Thyroid gland (tissue), 4 donors: ENCODE results near the gene CLEC3B. TPM values are rescaled to one million over a fixed set of nuclear protein-coding genes. Genes with fewer than 3 reads are reported as not detected.

Source experiments
- DNase-seq, 2 donors: peaks; one replicate each; pipeline ENCODE4 v3.0.0-alpha.2; 2019
- H3K27ac ChIP-seq, 3 donors: fragments of 200-600 bp; sonication (generic); 1 replicate in 2 of 3; 2 replicates in 1 of 3; pipeline ENCODE4 v1.5.1; 2016 to 2019; ENCODE audit warnings: mild to moderate bottlenecking in 1 of 3, moderate library complexity in 1 of 3
- H3K27me3 ChIP-seq: fragments of 200-600 bp; sonication (generic); one replicate; pipeline ENCODE4 v1.5.1; 2019
- H3K36me3 ChIP-seq, 2 donors: fragments of 200-600 bp; sonication (generic); one replicate each; pipeline ENCODE4 v1.5.1; 2016 to 2019
- H3K4me1 ChIP-seq, 2 donors: fragments of 200-600 bp; sonication (generic); one replicate each; pipeline ENCODE4 v1.5.1; 2017 to 2019
- H3K4me3 ChIP-seq, 3 donors: fragments of 200-600 bp; sonication (generic); replicated peaks in 1 of 3; 1 replicate in 2 of 3; 2 replicates in 1 of 3; pipeline ENCODE4 v1.5.1; 2016; ENCODE audit warnings: mild to moderate bottlenecking in 1 of 3
- H3K9me3 ChIP-seq: fragments of 200-600 bp; sonication (generic); one replicate; pipeline ENCODE4 v1.5.1; 2017
- POLR2A ChIP-seq, 2 donors: fragments of 450-650 bp; IDR thresholded peaks; one replicate each; pipeline ENCODE4 v1.6.1; 2017; ENCODE audit warnings: antibody characterized with exemption in 2 of 2, mild to moderate bottlenecking in 2 of 2, moderate library complexity in 1 of 2
- WGBS, 2 donors: methylation state at CpG; one replicate each; pipeline ENCODE4 v1.1.5; 2017; 5-methylcytosine and 5-hydroxymethylcytosine counted together
- intact Hi-C: fragments of 100-400 bp; cut with DNase I; formaldehyde crosslinking; loops from one replicate; pipeline ENCODE4 v1.15.1; 2023
- total RNA-seq, 4 donors: library from RNA; depleted of rRNA; stranded (reverse); fragments of >200 nt; gene quantifications; one replicate each; pipeline ENCODE4 v1.2.3, GENCODE V29; 2016
- TF ChIP-seq, protein P1 (sequence below), 6 experiments: fragments of 200-600 bp in 3 of 6; fragments of 450-650 bp in 3 of 6; sonication (generic) in 3 of 6; IDR thresholded peaks; one replicate each; pipeline ENCODE4 v1.5.1; 2016 to 2019; ENCODE audit warnings: antibody characterized with exemption in 6 of 6, mild to moderate bottlenecking in 2 of 6, inconsistent platforms in 1 of 6, moderate library complexity in 1 of 6

CLEC3B gene
- total RNA-seq, 4 donors from 2014 or later, result 28.2 to 78.4 (median 32.5) TPM

GRCh38 chr3:45035441-45036301, 9.6 kb downstream of the CLEC3B start:
- H3K27me3 ChIP-seq, result no peaks in the 10 kb centered on the region
- no peak overlapping the region for H3K4me3 ChIP-seq
- H3K27ac ChIP-seq, result peak overlapping the region in 1 of 3 donors; percentile 6
- no peaks in the 10 kb centered on the region for H3K9me3 ChIP-seq
- WGBS, 2 donors, result 20 to 37% methylated on average over 23 to 35 of the region's 64 CpGs
- DNase-seq, result peak; percentile 19 to 25
- intact Hi-C loops, result loop anchor here (5.0 to 10.0 kb wide), 3 partner anchors 177 to 622 kb away; no protein-coding TSS in a partner anchor
- H3K4me1 ChIP-seq, result peaks cover 8 to 34% of the 10 kb centered on the region in 2 donors
- TF ChIP-seq, protein P1, sequence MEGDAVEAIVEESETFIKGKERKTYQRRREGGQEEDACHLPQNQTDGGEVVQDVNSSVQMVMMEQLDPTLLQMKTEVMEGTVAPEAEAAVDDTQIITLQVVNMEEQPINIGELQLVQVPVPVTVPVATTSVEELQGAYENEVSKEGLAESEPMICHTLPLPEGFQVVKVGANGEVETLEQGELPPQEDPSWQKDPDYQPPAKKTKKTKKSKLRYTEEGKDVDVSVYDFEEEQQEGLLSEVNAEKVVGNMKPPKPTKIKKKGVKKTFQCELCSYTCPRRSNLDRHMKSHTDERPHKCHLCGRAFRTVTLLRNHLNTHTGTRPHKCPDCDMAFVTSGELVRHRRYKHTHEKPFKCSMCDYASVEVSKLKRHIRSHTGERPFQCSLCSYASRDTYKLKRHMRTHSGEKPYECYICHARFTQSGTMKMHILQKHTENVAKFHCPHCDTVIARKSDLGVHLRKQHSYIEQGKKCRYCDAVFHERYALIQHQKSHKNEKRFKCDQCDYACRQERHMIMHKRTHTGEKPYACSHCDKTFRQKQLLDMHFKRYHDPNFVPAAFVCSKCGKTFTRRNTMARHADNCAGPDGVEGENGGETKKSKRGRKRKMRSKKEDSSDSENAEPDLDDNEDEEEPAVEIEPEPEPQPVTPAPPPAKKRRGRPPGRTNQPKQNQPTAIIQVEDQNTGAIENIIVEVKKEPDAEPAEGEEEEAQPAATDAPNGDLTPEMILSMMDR (IDR thresholded peaks at IDR 0.05), result no peak
- TF ChIP-seq POLR2A (IDR thresholded peaks at IDR 0.05), result no peak
- no peaks in the 10 kb centered on the region for H3K36me3 ChIP-seq

DNA sequence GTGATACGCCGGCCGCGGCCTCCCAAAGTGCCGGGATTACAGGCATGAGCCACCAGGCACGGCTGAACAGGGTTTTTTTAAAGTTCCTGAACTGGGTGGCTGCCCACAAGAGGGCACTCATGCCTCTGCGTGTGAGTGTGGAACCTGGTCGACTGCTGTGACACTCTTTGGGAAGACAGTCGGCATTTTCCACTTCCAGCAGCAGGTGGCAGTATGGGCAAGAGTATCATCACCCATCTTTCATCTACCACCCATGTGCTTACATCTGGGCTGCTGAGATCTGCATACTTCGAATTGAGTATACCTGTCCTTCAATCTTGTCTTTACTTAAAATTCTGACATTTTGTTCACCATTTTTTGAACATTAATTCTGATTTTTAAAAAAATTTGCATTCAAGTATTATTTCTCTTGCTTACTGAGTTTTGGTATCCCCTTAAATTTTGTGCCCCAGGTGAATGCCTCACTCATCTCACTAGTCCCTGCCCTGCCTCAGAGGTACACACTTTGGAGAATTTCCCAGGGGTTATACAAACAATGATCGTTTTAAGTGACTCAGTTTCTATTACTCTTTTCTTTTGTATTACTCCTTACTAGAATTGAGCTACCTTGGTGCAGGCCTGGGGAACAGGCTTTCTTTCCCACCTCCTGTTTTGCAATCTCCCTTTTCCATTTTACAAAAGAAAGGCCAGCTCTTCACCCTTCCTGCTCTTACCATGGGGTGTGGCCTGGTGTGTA, 11.8 kb downstream of the CLEC3B start:
- Histone ChIP-seq H3K27ac (no peak overlapping the region), H3K27me3 (no peaks in the 10 kb centered on the region), H3K4me1 (peaks cover 8 to 38% of the 10 kb centered on the region in 2 donors), H3K36me3 (no peaks in the 10 kb centered on the region), H3K9me3 (no peaks in the 10 kb centered on the region), H3K4me3 (no peak overlapping the region)
- no peak for TF ChIP-seq POLR2A (IDR thresholded peaks at IDR 0.05)
- TF ChIP-seq, protein P1 (IDR thresholded peaks at IDR 0.05), result peak; percentile 79 to 99 (median 90)
- peak; percentile 96 for DNase-seq
- WGBS, 2 donors, result 4 to 5% methylated on average over 11 of the region's 11 CpGs
- intact Hi-C loops, result loop anchor here (5.0 to 10.0 kb wide), 3 partner anchors 174 to 619 kb away; no protein-coding TSS in a partner anchor

DNA sequence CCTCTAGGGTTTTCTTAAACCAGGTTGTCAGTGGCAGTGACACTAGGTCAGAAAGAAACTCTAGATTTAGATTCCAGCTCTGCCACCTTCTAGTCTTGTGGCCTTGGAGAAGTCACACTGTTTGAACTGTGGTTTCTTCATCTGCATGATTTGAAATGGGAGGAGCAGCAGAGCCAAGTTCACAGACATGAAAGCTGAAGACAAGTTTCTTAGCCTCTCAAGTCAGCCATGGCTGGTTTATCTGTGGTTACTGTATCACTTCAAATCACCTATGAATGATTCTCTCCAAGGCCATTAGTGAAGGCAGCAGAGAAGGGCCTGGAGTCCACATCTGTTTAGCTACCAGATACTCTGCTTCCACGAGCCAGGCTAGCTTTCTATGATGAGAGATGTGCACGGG, 15.6 kb downstream of the CLEC3B start:
- 82 to 93% methylated on average over 2 of the region's 2 CpGs for WGBS, 2 donors
- no peak overlapping the region for H3K27ac ChIP-seq
- no peak overlapping the region for H3K4me3 ChIP-seq
- no peak for TF ChIP-seq POLR2A (IDR thresholded peaks at IDR 0.05)
- TF ChIP-seq, protein P1 (IDR thresholded peaks at IDR 0.05), result no peak
- H3K4me1 ChIP-seq, result peaks cover under 1 to 12% of the 10 kb centered on the region in 2 donors
- no peak for DNase-seq
- no peaks in the 10 kb centered on the region for H3K27me3 ChIP-seq
- intact Hi-C loops, result no loop called here
- H3K9me3 ChIP-seq, result no peaks in the 10 kb centered on the region
- H3K36me3 ChIP-seq, result no peaks in the 10 kb centered on the region

GRCh38 chr3:45042162-45042561, 16.1 kb downstream of the CLEC3B start:
- intact Hi-C loops, result no loop called here
- H3K4me1 ChIP-seq, result peaks cover 0 to 7% of the 10 kb centered on the region in 2 donors
- H3K4me3 ChIP-seq, result no peak overlapping the region
- TF ChIP-seq, protein P1 (IDR thresholded peaks at IDR 0.05), result no peak
- TF ChIP-seq POLR2A (IDR thresholded peaks at IDR 0.05), result no peak
- WGBS, 2 donors, result 82 to 90% methylated on average over 3 of the region's 3 CpGs
- no peaks in the 10 kb centered on the region for H3K36me3 ChIP-seq
- H3K9me3 ChIP-seq, result no peaks in the 10 kb centered on the region
- H3K27me3 ChIP-seq, result no peaks in the 10 kb centered on the region
- H3K27ac ChIP-seq, result no peak overlapping the region
- no peak for DNase-seq
